T-helper 2 cell (primary cell): ENCODE data around the gene HDC.

Experiments
- DNase-seq, 5 experiments: peaks; one replicate each; pipeline versions ENCODE4 v3.0.0 to v3.0.0-alpha.2; 2012 to 2022

Gene HDC

DNA sequence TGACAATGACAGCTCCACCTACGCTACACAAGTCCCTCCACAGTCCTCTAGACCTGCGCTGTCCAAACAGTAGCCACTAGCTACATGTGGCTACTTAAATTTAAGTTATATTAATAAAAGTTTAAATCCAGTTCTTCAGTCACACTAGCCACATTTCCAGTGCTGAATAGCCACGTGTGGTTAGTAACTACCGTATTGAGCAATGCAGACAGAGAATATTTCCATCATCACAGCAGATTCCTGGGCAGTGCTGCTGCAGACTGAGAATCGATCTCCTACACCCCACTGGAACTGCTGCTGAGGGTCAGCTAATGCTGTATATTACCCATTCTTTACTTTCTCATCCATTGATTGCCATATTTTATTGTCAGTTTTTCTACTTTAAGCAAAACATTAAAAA is 40.9 kb downstream of the HDC start:
- no peak for DNase-seq

DNA sequence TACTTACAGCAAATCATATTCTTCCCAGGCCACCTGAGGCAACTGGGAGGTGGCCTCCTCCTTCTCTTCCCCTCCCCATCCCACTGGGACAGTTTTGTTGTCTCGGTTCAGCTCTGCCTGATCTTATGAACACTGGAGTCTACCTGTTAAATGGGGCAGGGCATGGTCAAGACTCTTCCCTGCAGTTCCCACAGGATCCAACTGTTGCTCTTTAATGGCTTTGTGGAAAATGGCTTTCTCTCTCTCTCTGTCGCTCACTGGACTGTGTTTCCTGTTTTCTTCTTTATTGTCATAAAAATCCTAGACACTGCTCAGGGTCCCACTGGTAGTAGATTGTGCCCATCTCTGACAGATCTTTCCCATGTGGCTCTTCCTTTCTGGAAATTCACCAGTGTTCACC is 43.3 kb downstream of the HDC start:
- DNase-seq = no peak

DNA sequence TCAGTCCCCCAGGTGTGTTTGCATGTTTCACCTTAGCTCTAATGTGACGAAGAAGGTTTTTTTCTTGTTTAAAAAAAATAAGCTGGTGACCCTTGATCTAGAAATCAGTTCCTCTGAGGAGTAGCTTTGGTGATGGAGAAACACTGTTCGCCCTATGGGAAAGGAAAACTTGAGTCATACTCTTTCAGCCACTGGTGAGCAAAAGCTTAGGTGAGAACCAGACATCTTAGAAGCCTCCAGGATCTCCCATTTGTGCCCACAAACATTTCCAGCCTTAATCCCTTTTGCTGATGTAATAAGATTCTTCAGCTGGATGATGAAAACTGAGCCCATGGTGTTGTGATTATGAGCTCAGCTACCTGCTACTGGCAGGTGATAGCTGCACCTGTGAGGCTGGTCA is 45.7 kb downstream of the HDC start:
- DNase-seq = no peak

DNA sequence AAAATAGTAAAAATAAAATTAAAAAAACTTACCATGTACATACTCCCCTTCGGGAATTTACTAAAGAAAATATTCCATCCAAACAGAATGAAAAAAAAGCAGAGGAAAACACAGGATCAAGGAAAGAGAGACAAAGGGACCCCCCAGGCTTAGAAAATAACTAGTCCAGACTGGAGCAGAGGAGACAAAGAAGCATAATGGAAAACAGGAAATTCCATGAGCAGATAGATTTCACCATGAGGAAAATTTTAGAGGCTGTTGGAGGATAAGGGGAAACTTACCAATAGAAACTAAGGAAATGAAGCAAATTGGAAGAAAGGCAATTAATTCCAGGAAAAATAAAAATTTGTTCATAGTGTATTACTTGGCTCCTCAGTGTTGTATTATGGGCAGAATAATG is 46.8 kb downstream of the HDC start:
- no peak for DNase-seq

DNA sequence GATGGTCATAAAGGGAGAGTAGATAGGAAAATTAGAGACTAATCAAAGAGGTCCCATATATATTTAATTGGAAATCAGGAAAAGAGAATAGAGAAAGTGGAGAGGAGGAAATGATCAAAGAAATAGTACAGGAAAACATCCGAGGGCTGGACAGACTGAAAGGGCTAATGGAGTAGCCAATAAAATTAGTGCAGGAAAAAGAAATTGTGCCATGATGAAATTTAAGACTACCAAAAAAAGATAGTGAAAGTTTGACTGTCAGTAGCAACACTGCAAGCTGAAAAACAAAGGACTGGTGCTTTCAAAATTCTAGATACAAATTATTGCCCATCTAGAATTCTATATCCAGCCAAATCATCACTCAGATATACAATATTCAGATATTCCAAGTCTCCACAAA is 47.2 kb downstream of the HDC start:
- no peak for DNase-seq

DNA sequence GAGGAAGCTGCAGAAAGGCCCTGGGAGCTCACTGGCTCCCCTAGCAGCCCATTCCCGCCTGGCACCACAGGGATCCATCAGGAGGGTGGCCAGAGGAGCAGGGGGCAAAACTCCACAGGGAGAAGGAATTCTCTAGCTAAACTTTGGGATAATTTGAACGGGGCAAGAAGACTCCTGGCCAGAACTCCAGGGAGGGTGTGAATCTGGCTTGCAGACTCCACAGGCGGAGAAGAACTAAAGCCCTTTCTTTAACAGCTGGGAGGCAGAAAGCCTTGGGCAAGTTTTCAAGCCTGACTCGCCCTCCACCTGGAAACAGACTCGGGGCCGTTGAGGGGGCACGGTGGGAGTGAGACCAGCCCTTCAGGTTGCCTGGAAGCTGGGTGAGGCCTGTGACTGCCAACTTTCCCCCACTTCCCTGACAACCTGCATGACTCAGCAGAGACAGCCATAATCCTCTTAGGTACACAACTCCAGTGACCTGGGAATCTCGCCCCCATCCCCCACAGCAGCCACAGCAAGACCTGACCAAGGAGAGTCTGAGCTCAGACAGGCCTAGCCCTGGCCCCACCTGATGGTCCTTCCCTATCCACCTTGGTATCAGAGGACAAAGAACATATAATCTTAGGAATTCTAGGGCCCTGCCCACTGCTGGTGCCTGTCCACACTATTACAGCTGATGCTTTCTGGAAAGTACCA is 54.9 kb downstream of the HDC start:
- no peak for DNase-seq

DNA sequence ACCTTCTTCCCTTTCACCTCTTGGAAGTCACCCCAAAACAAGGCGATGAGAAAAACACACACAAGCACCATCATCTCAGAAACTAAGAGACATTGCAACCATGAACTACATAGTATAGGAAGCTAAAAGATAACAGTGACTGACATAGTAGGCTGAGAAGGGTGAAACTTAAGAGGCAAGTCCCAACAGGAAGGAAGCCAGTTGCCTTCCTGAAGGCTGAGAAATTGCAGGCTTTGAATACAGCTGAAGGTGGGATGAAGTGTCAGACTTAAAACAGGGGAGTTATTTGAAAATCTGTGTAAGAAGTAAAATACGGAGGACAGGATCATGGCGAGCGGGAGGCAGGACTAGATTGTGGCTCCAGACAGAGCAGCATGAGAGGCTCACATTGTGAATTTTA is 55.7 kb downstream of the HDC start:
- DNase-seq = no peak

DNA sequence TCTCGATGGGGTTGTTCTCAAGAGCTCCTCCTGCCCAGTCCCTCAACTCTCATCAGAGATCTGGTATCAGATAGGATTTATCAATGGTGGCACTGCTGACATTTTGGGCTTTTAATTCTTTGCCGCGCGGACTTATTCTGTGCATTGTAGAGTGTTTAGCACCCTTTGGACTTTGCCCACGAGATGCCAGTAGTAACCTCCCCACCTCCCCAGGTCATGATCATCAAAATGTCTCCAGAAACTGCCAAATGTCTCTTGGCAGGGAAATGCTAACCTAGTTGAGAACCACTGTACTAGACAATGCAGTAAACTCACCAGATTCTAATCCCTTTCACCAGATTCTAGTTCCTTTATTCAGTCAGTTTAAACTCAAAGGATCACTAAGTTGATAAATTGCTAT is 59.5 kb downstream of the HDC start:
- no peak for DNase-seq

DNA sequence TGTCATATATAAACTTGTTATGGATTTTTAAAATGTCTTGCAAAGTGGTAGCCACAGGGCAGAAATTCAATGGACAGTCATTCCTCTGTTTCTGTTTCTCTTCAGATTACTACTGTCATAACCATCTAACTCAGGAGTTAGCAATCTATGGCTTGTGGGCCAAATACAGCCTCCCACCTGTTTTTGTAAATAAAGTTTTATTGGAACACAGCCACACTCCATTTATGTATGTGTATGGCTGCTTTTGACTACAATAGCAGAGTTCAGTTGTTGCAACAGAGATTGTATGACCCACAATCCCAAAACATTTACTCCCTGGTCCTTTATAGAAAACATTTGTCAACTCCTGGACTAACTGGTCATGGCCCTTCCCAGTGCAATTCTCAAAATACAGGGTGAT is 63.5 kb downstream of the HDC start:
- no peak for DNase-seq

DNA sequence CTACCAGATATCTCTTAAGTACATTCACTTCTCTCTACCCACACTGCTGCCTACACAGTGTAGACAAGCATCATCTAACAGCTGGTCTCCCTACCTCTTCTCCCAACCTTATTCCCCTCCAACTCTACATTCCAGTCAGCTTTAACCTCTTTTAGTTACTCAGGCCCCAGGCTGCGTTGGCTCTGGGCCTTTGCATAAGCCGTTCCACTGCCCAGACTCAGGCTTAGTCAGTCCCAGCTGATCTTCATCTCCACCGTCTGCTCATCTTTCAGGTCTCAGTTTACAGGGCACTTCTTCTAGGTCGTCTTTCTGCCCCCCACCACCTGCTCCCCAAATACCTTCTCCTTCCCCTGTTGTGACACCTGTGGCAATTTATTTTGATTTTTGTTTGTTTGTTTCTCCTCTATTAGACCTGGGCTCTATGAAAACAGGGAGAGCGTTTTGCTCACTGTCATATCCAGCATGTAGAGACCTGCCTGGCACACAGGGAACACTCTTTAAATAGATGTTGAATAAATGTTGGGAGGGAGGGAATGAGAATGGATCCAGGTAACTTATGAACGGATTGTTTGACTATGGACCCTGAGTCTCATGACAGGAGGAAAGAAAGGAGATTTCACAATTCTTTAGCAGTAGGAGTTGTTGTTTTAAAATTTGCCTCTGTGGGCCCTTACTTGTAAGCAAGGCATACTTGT is 72.5 kb downstream of the HDC start:
- no peak for DNase-seq

DNA sequence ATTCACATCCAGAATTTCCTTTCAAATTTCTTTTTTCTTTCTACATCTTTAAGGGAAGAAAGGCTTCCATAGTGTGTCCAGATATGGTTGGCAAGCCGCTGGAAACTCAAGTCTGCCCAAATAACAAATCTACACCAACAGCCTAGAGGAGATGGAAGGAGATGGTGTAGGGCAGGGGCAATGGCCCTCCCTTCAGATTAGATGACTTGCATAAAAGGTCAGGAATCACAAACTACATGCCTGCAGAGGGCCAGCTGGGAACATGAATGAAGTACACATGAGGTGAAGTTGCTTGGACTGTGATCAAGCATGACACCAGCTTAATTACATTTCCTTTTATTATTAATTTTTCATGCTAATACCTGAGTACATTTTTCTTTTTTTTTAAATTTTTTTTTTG is 73.4 kb downstream of the HDC start:
- no peak for DNase-seq
